ENCODE data around the gene C13orf46. TPM values are rescaled to one million over a fixed set of nuclear protein-coding genes. Genes with fewer than 3 reads are reported as not detected.

The C13orf46 gene
- total RNA-seq, 3 donors from 2014 or later = 1.3 to 1.8 (median 1.6) TPM

DNA sequence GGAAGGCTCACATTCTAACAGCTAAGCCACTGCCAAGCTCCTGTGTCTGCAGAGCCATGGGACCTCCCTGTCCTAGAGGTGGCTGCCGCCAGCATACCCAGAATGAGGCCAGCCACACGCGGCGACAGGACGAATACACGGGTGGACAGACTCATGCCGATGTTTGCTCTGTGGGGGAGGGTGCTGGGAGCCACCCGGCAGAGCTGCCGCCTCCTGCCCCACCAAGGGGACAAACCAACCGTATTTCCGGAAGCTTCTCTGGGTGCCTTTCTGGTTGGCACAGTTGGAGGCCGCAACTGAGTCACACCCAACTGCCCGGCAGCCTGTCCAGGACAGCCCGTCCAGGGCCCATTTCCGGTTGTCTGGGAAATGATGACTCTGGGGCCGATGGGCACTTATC is 20.3 kb downstream of the C13orf46 start:
- intact Hi-C loops (cut with DNase I, micrococcal nuclease) = loop anchor here in 1 of 2 donors (5.0 kb wide), 1 partner anchor 274 kb away; no protein-coding TSS in a partner anchor
- DNase-seq = peak in 2 of 3 donors; percentile 12 to 41
- Histone ChIP-seq H3K4me3 (no peak overlapping the region), H3K9me3 (no peaks in the 10 kb centered on the region), H3K36me3 (ENCODE audit: low read depth) (no peaks in the 10 kb centered on the region), H3K4me1 (ENCODE audit: low read depth) (peaks cover 7% of the 10 kb centered on the region)
- TF ChIP-seq, protein P1, sequence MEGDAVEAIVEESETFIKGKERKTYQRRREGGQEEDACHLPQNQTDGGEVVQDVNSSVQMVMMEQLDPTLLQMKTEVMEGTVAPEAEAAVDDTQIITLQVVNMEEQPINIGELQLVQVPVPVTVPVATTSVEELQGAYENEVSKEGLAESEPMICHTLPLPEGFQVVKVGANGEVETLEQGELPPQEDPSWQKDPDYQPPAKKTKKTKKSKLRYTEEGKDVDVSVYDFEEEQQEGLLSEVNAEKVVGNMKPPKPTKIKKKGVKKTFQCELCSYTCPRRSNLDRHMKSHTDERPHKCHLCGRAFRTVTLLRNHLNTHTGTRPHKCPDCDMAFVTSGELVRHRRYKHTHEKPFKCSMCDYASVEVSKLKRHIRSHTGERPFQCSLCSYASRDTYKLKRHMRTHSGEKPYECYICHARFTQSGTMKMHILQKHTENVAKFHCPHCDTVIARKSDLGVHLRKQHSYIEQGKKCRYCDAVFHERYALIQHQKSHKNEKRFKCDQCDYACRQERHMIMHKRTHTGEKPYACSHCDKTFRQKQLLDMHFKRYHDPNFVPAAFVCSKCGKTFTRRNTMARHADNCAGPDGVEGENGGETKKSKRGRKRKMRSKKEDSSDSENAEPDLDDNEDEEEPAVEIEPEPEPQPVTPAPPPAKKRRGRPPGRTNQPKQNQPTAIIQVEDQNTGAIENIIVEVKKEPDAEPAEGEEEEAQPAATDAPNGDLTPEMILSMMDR (IDR thresholded peaks at IDR 0.05) = no peak
- no peak for ATAC-seq

DNA sequence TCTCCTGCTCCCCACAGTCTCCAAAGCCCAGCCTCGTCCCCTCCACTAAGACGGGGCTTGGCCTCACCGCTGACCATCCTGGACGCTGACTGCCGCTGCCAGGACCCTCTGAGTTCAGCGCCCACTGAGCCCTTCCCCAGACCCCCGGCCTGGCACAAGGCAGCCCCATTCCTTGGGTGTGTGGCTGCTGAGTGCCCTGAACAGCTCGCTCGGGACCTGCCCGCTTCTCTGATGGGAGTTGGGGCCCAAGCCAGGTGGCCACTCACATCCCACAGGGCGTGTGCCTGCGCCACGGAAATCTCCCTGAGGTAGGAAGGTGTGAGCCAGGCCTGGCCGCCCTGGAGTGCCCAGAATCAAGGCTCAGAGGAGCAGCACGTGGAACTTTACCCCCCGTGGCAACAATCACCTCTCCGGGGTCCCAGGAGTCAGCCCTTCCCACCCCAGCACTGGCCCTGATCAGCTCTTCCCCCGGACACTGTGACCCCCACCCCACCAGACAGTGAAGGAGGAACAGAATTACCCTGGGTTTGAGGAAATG is 20.8 kb downstream of the C13orf46 start:
- intact Hi-C loops (cut with DNase I, micrococcal nuclease) = loop anchor here in 1 of 2 donors (5.0 kb wide), 1 partner anchor 274 kb away; no protein-coding TSS in a partner anchor
- DNase-seq (peak in 2 of 3 donors; percentile 23 to 36), ATAC-seq (no peak)
- Histone ChIP-seq H3K36me3 (ENCODE audit: low read depth) (no peaks in the 10 kb centered on the region), H3K4me1 (ENCODE audit: low read depth) (peaks cover 7% of the 10 kb centered on the region), H3K4me3 (no peak overlapping the region), H3K9me3 (no peaks in the 10 kb centered on the region)
- TF ChIP-seq, protein P1 (IDR thresholded peaks at IDR 0.05) = no peak

- ATAC-seq (no peak), DNase-seq (peak in 2 of 3 donors; percentile 21 to 35)
- TF ChIP-seq, protein P1 (IDR thresholded peaks at IDR 0.05) = no peak
- intact Hi-C loops (cut with DNase I, micrococcal nuclease) = loop anchor here in 1 of 2 donors (5.0 kb wide), 1 partner anchor 275 kb away; no protein-coding TSS in a partner anchor
- H3K4me1 ChIP-seq (ENCODE audit: low read depth) = peaks cover 7% of the 10 kb centered on the region
- H3K4me3 ChIP-seq = no peak overlapping the region
- no peaks in the 10 kb centered on the region for H3K36me3 ChIP-seq (ENCODE audit: low read depth)
- no peaks in the 10 kb centered on the region for H3K9me3 ChIP-seq
Observed at GRCh38 chr13:113952151-113952982, 21.5 kb downstream of the C13orf46 start.

DNA sequence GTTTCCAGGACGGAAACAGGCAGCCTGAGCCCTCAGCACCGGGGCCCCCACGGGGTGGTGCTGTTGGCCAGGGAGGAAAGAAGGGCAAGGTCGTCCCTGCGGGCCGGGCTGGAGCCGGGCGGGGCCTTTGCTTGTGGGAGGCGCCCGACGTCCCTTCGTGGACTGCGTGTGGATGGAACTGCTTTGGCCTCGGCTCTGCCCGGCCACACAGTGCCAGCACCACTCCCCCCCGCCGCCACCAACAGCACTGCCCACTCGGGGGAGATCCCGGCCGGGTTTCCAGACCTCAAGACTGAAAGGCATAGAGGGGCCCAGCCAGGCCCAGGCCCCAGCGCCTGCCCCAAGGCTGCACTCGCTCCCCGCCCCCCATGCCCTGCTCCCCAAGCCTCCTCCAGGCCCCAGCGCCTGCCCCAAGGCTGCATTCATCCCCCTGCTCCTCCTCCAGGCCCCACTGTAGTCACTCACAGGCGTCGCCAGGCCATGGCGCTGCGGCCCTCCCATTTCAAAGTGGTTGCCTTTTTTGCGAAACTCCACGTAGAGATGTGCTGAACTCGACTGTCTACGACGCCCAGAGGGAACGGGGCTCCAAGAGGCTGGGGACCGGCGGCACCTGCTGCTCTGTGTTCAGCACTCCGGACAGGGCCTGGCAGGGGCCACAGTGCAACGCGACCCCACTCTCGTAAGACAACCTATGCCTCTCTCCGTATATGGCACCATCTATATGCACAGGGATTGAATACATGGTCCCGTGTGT is 22.5 kb downstream of the C13orf46 start:
- ATAC-seq = peak; percentile 94
- Histone ChIP-seq H3K4me1 (ENCODE audit: low read depth) (peaks cover 9% of the 10 kb centered on the region), H3K9me3 (no peaks in the 10 kb centered on the region), H3K36me3 (ENCODE audit: low read depth) (no peaks in the 10 kb centered on the region), H3K4me3 (no peak overlapping the region)
- TF ChIP-seq, protein P1 (IDR thresholded peaks at IDR 0.05) = peak; percentile 80
- intact Hi-C loops (cut with DNase I, micrococcal nuclease) = loop anchor here (2.0 to 5.0 kb wide), 2 partner anchors 276 to 279 kb away; no protein-coding TSS in a partner anchor
- peak; percentile 85 to 92 (median 88) for DNase-seq

- DNase-seq (peak in 2 of 3 donors; percentile 28 to 43), ATAC-seq (peak; percentile 3)
- Histone ChIP-seq H3K36me3 (ENCODE audit: low read depth) (no peaks in the 10 kb centered on the region), H3K9me3 (no peaks in the 10 kb centered on the region), H3K4me3 (no peak overlapping the region), H3K4me1 (ENCODE audit: low read depth) (peaks cover 9% of the 10 kb centered on the region)
- TF ChIP-seq, protein P1 (IDR thresholded peaks at IDR 0.05) = no peak
- intact Hi-C loops (cut with DNase I, micrococcal nuclease) = loop anchor here (2.0 to 5.0 kb wide), 2 partner anchors 277 to 280 kb away; no protein-coding TSS in a partner anchor
Observed at GRCh38 chr13:113950451-113951245, 23.2 kb downstream of the C13orf46 start.

Data from mucosa of descending colon (tissue), 3 donors.